ENCODE data around the gene JAK1.

- TF ChIP-seq CTCF (IDR thresholded peaks at IDR 0.05 in 2 of 3, conservative IDR thresholded peaks at IDR 0.05 in 1 of 3; ENCODE audit: insufficient read depth in 2 of 3, low read depth in 1 of 3, low read length in 3 of 3) = no peak
- no peak for TF ChIP-seq ZNF3 (CRISPR knock-in tag; IDR thresholded peaks at IDR 0.05)
- no peak for TF ChIP-seq RAD21 (CRISPR knock-in tag; conservative IDR thresholded peaks at IDR 0.05 in 1 of 2, IDR thresholded peaks at IDR 0.05 in 1 of 2)
- no peak for TF ChIP-seq STAG1 (CRISPR knock-in tag; IDR thresholded peaks at IDR 0.05; ENCODE audit: borderline replicate concordance)
- TF ChIP-seq ETS1 (conservative IDR thresholded peaks at IDR 0.05; ENCODE audit: control insufficient read depth, low read depth, low read length) = no peak
- no peak for TF ChIP-seq MLLT1 (IDR thresholded peaks at IDR 0.05)
- TF ChIP-seq SP2 (IDR thresholded peaks at IDR 0.05; ENCODE audit: extremely low read depth, low read depth, low read length, poor library complexity, severe bottlenecking) = no peak
- no peak for TF ChIP-seq ZMIZ1 (IDR thresholded peaks at IDR 0.05; ENCODE audit: low read depth in 2 of 2, low read length in 2 of 2)
- no peak for TF ChIP-seq RCOR1 (IDR thresholded peaks at IDR 0.05; ENCODE audit: borderline replicate concordance in 1 of 2, low read depth in 2 of 2, low read length in 2 of 2)
- TF ChIP-seq ATF3 (IDR thresholded peaks at IDR 0.05) = no peak
- TF ChIP-seq ATF3 (CRISPR knock-in tag; conservative IDR thresholded peaks at IDR 0.05) = no peak
Observed at GRCh38 chr1:64980745-64981600, 14.6 kb upstream of the JAK1 start.

Measured in K562 (cell line).